GM18517 (cell line): Measurements from ENCODE around the gene CNPY1.

Experiments used
- ATAC-seq: cut with Tn5 transposase; IDR thresholded peaks from one replicate; pipeline ENCODE4 v1.9.1; 2021; ENCODE audit warnings: mild to moderate bottlenecking, moderate library complexity; ENCODE audit not compliant: unreplicated experiment

Gene CNPY1

DNA sequence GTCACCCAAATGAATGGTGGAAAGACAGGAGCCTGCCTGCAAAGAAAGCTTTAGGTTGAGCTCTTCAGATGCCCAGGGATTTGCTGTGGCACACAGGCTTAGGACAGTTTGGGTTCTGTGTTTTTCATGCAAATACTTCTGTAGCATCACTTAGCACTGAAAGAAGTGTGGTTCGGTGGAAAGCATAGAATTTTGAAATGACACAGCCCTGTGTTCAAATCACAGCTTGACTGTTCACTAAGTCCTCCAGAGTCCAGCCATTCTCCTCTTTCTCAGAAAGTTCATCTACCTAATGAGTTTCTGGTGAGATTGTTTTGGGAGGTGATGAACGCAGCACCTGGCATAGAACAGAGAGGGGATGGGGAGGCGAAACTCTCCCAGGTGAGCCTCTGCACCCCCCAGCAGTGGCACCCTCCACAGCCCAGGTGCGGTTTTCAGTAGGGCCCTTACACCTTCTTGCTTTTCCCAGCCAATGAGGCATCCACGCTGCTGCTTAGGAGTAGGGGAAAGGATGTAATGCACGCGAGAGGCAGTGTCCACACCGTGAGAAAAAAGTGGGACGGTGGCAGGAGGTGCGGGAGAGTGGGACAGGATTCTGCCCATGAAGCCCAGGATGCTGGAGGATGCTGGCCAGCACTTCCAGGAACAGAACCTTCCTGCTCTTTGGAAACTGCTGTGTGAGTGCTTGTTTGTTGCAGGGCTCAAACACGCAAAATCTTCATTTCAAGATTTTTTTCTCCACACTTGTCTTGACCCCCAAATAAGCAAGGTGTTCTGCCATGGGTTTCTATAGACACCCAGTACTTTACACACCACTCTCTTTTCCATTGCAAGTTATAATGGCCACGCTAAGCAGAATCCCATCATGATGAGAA, 76.8 kb downstream of the CNPY1 start:
- no peak for ATAC-seq

DNA sequence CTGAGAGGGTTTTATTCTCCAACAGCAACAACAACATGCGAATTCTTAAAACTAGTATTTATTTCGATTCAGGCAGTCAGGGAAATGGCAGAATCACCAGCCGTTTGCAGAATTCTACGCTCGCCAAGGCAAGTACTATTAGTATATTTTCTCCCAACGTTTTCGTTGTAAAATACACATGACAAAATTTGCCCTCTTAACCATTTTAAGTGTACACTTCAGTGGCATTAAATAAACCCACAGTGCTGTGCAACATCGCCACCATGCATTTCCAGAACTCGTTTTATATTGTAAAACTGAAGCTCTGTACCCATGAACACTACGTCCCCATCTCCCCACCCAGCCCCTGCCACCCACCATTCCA, 77.6 kb downstream of the CNPY1 start:
- no peak for ATAC-seq

- ATAC-seq: no peak
Measured at GRCh38 chr7:155467846-155468784, 78.2 kb downstream of the CNPY1 start.

- peak; percentile 71 for ATAC-seq
Measured at GRCh38 chr7:155466814-155467733, 79.3 kb downstream of the CNPY1 start.

DNA sequence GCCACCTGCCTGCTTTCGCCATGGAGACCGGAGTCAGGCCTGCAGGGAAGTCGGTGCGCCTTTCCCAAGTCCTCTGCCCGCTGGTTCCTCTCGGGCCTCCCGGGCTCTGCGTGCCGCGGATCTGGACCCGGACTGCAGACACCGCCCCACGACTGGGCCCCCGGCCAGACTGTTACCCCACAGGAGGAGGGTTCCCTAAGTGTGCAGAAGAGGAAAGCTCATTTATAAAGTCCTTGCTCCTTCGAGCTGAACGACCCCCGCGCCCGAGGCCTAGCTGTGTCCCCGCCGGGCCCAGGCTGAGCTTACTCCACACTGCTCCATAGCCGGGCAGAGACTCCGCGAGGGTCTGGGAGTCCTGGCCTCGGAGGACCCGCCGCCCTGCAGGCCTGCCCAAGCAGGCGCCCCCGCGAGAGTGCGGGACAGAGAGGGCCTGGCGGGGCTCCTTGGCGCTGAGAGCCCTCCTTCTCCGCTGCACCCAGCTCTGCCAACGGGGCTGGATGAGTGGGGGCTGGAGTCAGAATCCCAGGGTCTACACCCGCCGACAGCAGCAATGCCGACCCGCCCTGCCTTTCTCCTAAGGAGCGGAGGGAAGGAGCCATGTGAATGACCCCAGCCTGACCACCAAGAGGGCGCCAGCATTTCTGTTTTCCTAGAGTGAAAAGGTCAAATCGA, 80.1 kb downstream of the CNPY1 start:
- no peak for ATAC-seq

- no peak for ATAC-seq
Measured at GRCh38 chr7:155465761-155466141, 80.6 kb downstream of the CNPY1 start.

GRCh38 chr7:155464948-155465739, 81.2 kb downstream of the CNPY1 start:
- ATAC-seq: no peak

DNA sequence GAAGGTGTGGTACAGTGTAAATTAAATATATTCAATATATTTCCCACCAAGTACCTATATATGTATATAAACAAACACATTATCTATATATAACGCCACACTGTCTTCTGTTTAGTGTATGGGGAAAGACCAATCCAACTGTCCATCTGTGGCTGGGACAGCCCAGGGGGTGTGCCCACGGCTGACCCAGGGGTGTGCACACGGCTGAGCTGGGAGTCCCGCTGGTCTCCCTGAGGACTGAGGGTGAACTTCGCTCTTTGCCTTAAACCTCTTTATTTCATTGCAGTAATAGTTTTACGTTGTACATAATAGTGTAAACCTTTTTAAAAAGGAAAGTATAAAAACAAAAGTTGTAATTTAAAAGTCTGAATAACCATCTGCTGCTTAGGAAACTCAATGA, 82.2 kb downstream of the CNPY1 start:
- no peak for ATAC-seq

DNA sequence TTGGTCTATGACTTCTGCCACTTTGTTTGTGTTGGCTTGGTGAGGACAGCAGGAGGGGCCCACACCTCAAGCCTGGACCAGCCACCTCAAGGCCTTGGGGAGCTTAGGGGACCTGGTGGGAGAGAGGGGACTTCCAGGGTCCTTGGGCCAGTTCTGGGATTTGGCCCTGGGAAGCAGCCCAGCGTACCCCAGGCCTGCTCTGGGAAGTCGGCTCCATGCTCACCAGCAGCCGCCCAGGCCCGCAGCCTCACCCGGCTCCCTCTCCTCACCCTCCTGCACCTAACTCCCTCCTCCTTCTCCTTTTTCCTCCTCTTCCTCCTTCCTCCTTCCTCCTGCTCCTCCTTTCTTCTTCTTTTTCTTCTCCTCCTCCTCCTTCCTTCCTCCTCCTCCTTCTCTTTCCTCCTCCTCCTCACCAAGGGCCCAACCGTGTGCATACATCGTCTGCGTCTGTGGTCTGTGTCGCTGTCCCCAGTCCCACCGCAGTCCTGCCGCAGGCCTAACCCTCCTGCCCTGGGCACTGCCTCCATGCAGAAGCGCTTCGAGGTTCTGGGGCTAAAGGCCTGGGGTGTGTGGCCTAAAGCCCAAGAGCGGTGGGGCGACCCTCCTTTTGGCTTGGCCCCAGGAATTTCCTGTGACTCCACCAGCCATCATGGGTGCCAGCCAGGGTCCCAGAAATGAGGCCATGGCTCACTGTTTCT, 83.1 kb downstream of the CNPY1 start:
- no peak for ATAC-seq

DNA sequence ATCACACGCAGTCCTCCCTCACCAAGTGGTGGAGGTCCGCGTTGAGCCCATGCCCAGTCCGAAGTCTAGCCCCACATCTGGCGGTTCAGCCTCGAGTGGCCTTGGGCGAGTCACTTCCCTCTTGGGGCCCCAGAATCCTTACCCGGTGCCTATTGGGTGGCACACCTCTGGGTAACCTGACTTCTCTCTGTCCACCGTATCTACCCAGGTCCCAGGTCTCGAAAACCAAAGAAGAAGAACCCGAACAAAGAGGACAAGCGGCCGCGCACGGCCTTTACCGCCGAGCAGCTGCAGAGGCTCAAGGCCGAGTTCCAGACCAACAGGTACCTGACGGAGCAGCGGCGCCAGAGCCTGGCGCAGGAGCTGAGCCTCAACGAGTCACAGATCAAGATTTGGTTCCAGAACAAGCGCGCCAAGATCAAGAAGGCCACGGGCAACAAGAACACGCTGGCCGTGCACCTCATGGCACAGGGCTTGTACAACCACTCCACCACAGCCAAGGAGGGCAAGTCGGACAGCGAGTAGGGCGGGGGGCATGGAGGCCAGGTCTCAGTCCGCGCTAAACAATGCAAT, 84.1 kb downstream of the CNPY1 start:
- no peak for ATAC-seq

DNA sequence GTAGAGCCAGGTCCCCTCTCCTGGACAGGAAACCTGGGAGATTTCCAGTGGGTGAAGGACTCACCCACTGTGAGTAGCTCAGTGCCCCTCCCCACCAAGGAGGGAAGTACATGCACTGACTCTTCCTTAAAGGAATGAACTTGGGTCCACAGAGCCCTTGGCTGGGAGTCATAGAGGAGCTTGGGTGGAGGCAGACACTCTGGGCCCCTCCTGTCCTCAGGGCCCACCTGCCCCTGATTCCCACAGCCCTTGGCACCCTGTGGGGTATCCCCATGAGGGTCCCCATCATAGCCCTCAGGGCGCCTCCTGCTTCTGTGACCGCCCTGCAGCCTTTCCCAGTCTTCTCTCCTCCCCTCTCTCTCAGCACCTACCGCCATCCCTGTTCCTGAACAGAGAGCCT, 84.7 kb downstream of the CNPY1 start:
- ATAC-seq: no peak

DNA sequence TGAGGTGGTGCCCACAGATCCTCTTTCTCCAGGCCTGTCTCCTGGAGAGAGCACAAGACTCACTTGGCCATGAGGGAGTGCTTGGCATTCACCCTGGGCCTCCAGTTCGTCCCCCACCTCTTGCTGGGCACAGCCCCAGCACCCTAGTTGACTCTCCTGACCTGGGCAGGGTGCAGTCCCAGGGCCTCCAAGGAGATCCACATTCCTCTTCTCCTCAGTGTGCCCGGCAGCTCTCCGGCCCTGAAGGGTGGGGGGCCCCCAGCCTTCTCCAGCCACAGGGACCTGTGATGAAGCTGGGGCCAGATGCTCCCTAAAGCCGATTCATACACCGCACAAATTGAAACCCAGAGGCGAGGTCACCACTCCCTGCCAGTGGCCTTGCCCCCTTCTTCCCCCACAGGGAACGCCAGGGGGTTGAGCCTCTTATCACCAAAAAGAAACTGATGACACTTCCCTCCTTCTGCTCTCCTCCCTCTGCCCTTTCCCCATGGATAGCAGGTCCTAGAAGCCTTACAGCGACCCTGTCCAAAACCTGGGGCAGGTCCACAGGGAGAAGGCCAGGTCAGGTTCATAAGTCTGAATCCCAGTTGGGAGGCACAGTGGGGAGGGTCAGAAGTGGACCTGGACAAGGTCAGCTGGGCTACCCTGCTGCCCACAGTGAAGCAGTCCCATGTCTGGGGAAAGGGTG, 85.3 kb downstream of the CNPY1 start:
- no peak for ATAC-seq

- ATAC-seq: no peak
Measured at GRCh38 chr7:155459700-155460461, 86.5 kb downstream of the CNPY1 start.

DNA sequence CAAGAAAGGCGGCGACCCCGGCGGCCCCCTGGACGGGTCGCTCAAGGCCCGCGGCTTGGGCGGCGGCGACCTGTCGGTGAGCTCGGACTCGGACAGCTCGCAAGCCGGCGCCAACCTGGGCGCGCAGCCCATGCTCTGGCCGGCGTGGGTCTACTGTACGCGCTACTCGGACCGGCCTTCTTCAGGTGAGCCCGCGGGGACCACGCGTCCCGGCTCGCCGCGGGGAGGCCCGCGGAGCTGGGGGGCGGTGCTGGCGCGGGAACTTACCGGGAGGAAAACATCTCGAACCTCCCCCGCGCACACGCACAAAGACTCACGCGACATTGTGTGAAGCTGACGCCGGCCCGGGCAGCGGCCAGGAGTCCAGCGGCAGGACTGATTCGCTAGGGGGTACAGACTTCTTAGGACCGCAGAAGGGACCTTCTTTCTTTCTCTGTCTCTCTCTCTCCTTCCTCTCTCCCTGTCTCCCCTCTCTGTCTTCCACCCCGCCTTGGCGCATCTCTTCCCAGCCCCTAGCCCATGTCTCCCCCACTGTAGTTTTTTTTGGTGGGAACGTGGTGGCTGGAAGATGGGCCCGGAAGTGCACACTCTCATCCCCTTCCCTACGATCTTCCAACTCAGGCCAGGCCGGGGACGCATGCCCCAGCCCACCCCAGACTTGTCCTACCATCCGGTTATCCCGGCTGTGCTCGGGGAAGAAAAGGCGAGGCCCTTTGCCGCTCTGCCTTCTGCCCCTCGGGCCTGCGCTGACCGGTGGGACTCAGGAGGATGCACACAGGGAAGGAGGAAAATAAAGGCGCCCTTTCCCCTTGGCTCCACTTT, 87.3 kb downstream of the CNPY1 start:
- ATAC-seq: no peak

DNA sequence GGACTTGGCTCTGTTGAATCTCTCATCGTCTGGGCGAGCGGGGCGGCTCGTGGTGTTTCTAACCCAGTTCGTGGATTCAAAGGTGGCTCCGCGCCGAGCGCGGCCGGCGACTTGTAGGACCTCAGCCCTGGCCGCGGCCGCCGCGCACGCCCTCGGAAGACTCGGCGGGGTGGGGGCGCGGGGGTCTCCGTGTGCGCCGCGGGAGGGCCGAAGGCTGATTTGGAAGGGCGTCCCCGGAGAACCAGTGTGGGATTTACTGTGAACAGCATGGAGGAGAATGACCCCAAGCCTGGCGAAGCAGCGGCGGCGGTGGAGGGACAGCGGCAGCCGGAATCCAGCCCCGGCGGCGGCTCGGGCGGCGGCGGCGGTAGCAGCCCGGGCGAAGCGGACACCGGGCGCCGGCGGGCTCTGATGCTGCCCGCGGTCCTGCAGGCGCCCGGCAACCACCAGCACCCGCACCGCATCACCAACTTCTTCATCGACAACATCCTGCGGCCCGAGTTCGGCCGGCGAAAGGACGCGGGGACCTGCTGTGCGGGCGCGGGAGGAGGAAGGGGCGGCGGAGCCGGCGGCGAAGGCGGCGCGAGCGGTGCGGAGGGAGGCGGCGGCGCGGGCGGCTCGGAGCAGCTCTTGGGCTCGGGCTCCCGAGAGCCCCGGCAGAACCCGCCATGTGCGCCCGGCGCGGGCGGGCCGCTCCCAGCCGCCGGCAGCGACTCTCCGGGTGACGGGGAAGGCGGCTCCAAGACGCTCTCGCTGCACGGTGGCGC, 88.1 kb downstream of the CNPY1 start, which contains the start of gene EN2:
TSS of gene EN2 (plus strand) at position 19 of the 767 bp plus-strand sequence. CDS start at position 268, 249 bp downstream.
- ATAC-seq: no peak
